SK-N-SH (cell line): ENCODE measurements around the gene PDGFB. TPM values are rescaled to one million over a fixed set of nuclear protein-coding genes. Genes with fewer than 3 reads are reported as not detected.

ENCODE experiments used
- CTCF ChIA-PET: fragments of 300-600, 350-600 bp; formaldehyde crosslinking; extraction: SDS; loops from one replicate; lab custom pipeline; 2021; lab: Yijun Ruan, JAX
- POLR2A ChIA-PET: fragments of 350-600 bp; sonication (Branson Sonifier 250); formaldehyde crosslinking; extraction: SDS; loops from one replicate; lab custom pipeline; 2020; ENCODE audit warnings: antibody characterized with exemption, inconsistent platforms; lab: Yijun Ruan, JAX
- DNase-seq: peaks from one replicate; pipeline ENCODE4 v3.0.0; 2012
- H2AFZ ChIP-seq: fragments of 200-600 bp; sonication (generic); 2 replicates; pipeline ENCODE4 v1.8.1; 2016; ENCODE audit warnings: antibody characterized with exemption, mild to moderate bottlenecking, low read depth
- H3F3A ChIP-seq: fragments of 200-600 bp; sonication (generic); replicated peaks from 2 replicates; pipeline ENCODE3; 2016; ENCODE audit warnings: antibody characterized with exemption, mild to moderate bottlenecking; ENCODE audit not compliant: insufficient read depth
- H3K27ac ChIP-seq, 2 experiments: fragments of 200-500 bp in 1 of 2; fragments of 200-600 bp in 1 of 2; sonication (Bioruptor generic) in 1 of 2; sonication (generic), shearing (Covaris generic) in 1 of 2; 2 replicates each; pipeline versions ENCODE4 v1.5.1 to v1.6.1; 2014 to 2016; ENCODE audit warnings: low read depth in 2 of 2, inconsistent platforms in 1 of 2, low read length in 1 of 2, mild to moderate bottlenecking in 1 of 2, mixed read lengths in 1 of 2
- H3K27me3 ChIP-seq: fragments of 200-600 bp; sonication (generic), shearing (Covaris generic); 2 replicates; pipeline ENCODE4 v1.6.1; 2016; ENCODE audit warnings: mixed run types; ENCODE audit not compliant: insufficient read depth
- H3K36me3 ChIP-seq, 2 experiments: fragments of 200-500 bp in 1 of 2; fragments of 200-600 bp in 1 of 2; sonication (Bioruptor generic) in 1 of 2; sonication (generic) in 1 of 2; replicated peaks in 1 of 2; 2 replicates each; pipeline versions ENCODE3 to v1.5.1; 2014 to 2016; ENCODE audit warnings: low read length in 1 of 2, mild to moderate bottlenecking in 1 of 2; ENCODE audit not compliant: insufficient read depth in 2 of 2, control insufficient read depth in 1 of 2
- H3K4me1 ChIP-seq, 2 experiments: fragments of 200-500 bp in 1 of 2; fragments of 200-600 bp in 1 of 2; sonication (Bioruptor generic) in 1 of 2; sonication (generic), shearing (Covaris generic) in 1 of 2; 2 replicates each; pipeline versions ENCODE4 v1.5.1 to v1.6.1; 2014 to 2016; ENCODE audit warnings: low read depth in 1 of 2, low read length in 1 of 2, mixed run types in 1 of 2; ENCODE audit not compliant: insufficient read depth in 2 of 2, control insufficient read depth in 1 of 2
- H3K4me2 ChIP-seq: fragments of 200-600 bp; sonication (generic), shearing (Covaris generic); 2 replicates; pipeline ENCODE4 v1.6.1; 2017; ENCODE audit warnings: mixed run types
- H3K4me3 ChIP-seq, 2 experiments: fragments of 200-500 bp in 1 of 2; fragments of 200-600 bp in 1 of 2; sonication (Bioruptor generic) in 1 of 2; sonication (generic), shearing (Covaris generic) in 1 of 2; 2 replicates each; pipeline versions ENCODE4 v1.5.1 to v1.8.1; 2014 to 2016; ENCODE audit warnings: low read depth in 2 of 2, inconsistent platforms in 1 of 2, low read length in 1 of 2, mild to moderate bottlenecking in 1 of 2, mixed read lengths in 1 of 2, moderate library complexity in 1 of 2
- H3K79me2 ChIP-seq: fragments of 200-600 bp; sonication (generic); 2 replicates; pipeline ENCODE4 v1.8.1; 2017; ENCODE audit warnings: mild to moderate bottlenecking; ENCODE audit not compliant: insufficient read depth
- H3K9ac ChIP-seq: fragments of 200-600 bp; sonication (generic); 2 replicates; pipeline ENCODE4 v1.6.1; 2017; ENCODE audit warnings: mixed run types
- H3K9me2 ChIP-seq: fragments of 200-600 bp; sonication (generic); 2 replicates; pipeline ENCODE4 v1.6.1; 2017; ENCODE audit warnings: mixed run types
- H3K9me3 ChIP-seq: fragments of 200-600 bp; sonication (generic); 2 replicates; pipeline ENCODE4 v1.6.1; 2017; ENCODE audit warnings: mixed run types, mild to moderate bottlenecking, moderate library complexity
- H4K20me1 ChIP-seq: fragments of 200-600 bp; sonication (generic); 2 replicates; pipeline ENCODE4 v1.6.1; 2017; ENCODE audit warnings: mild to moderate bottlenecking, mixed run types; ENCODE audit not compliant: insufficient read depth
- EP300 ChIP-seq, 2 experiments: IDR thresholded peaks; 2 replicates each; pipeline versions ENCODE4 v1.4.0 to v1.6.1; 2012; ENCODE audit warnings: borderline replicate concordance in 1 of 2, low read depth in 1 of 2, low read length in 1 of 2
- EZH2phosphoT487 ChIP-seq: fragments of 200-600 bp; sonication (generic); IDR thresholded peaks from 2 replicates; pipeline ENCODE4 v1.6.1; 2017; ENCODE audit warnings: low read depth, mixed run types, mild to moderate bottlenecking, antibody characterized with exemption, moderate library complexity, borderline replicate concordance
- FOSL2 ChIP-seq: IDR thresholded peaks from 2 replicates; pipeline ENCODE4 v1.4.0; 2012; ENCODE audit warnings: low read depth, mild to moderate bottlenecking, moderate library complexity, borderline replicate concordance
- FOXM1 ChIP-seq: IDR thresholded peaks from 2 replicates; pipeline ENCODE4 v1.4.0; 2012; ENCODE audit warnings: low read depth, mild to moderate bottlenecking
- GABPA ChIP-seq: IDR thresholded peaks from 2 replicates; pipeline ENCODE4 v1.4.0; 2012; ENCODE audit warnings: low read depth, mild to moderate bottlenecking
- GATA2 ChIP-seq: sonication (generic); formaldehyde crosslinking; IDR thresholded peaks from 2 replicates; pipeline ENCODE4 v1.5.0; 2020; ENCODE audit warnings: mild to moderate bottlenecking, missing genetic modification reagents
- MEF2A ChIP-seq: IDR thresholded peaks from 2 replicates; pipeline ENCODE4 v1.4.0; 2012; ENCODE audit warnings: low read depth, borderline replicate concordance
- NFIC ChIP-seq: IDR thresholded peaks from 2 replicates; pipeline ENCODE4 v1.4.0; 2012; ENCODE audit warnings: borderline replicate concordance
- NRF1 ChIP-seq: IDR thresholded peaks from 2 replicates; pipeline ENCODE4 v1.6.1; 2012; ENCODE audit warnings: low read depth, mild to moderate bottlenecking, low read length
- RCOR1 ChIP-seq: fragments of 150-350 bp; IDR thresholded peaks from 2 replicates; pipeline ENCODE4 v1.6.1; 2017; ENCODE audit warnings: antibody characterized with exemption, low read length
- RFX5 ChIP-seq: IDR thresholded peaks from 2 replicates; pipeline ENCODE4 v1.6.1; 2012; ENCODE audit warnings: mild to moderate bottlenecking, improper control_type of control experiment, low read length
- SIN3A ChIP-seq: IDR thresholded peaks from 2 replicates; pipeline ENCODE4 v1.6.1; 2012; ENCODE audit warnings: low read depth, mild to moderate bottlenecking, low read length, moderate library complexity, borderline replicate concordance
- SMC3 ChIP-seq: IDR thresholded peaks from 2 replicates; pipeline ENCODE4 v1.6.1; 2012; ENCODE audit warnings: low read depth, low read length, improper control_type of control experiment
- YY1 ChIP-seq: IDR thresholded peaks from 2 replicates; pipeline ENCODE4 v1.4.0; 2012; ENCODE audit warnings: low read depth, mild to moderate bottlenecking
- WGBS: methylation state at CpG from one replicate; pipeline ENCODE4 v1.1.6; 2017; ENCODE audit warnings: low lambda C conversion rate; 5-methylcytosine and 5-hydroxymethylcytosine counted together
- polyA plus RNA-seq, 3 experiments: library from polyadenylated mRNA; depleted of rRNA; stranded (reverse); fragments of >200 nt; gene quantifications; 2 replicates each; pipeline ENCODE4 v1.2.3, GENCODE V29; 2012
- TF ChIP-seq, protein P1 (sequence below): fragments of 200-600 bp; sonication (generic); IDR thresholded peaks from 2 replicates; pipeline ENCODE4 v1.6.1; 2017; ENCODE audit warnings: antibody characterized with exemption, mild to moderate bottlenecking, moderate library complexity
- TF ChIP-seq, protein P2 (sequence below): IDR thresholded peaks from 2 replicates; pipeline ENCODE4 v1.4.0; 2012; ENCODE audit warnings: low read depth
- TF ChIP-seq, protein P3 (sequence below): IDR thresholded peaks from 2 replicates; pipeline ENCODE4 v1.6.1; 2012; ENCODE audit warnings: mild to moderate bottlenecking, low read depth, low read length, moderate library complexity
- TF ChIP-seq, protein P4 (sequence below): IDR thresholded peaks from 2 replicates; pipeline ENCODE4; 2012

The PDGFB gene
- polyA plus RNA-seq, 1 of the 3 experiments (the other 2 are of a cell fraction) = 0.44 TPM

DNA sequence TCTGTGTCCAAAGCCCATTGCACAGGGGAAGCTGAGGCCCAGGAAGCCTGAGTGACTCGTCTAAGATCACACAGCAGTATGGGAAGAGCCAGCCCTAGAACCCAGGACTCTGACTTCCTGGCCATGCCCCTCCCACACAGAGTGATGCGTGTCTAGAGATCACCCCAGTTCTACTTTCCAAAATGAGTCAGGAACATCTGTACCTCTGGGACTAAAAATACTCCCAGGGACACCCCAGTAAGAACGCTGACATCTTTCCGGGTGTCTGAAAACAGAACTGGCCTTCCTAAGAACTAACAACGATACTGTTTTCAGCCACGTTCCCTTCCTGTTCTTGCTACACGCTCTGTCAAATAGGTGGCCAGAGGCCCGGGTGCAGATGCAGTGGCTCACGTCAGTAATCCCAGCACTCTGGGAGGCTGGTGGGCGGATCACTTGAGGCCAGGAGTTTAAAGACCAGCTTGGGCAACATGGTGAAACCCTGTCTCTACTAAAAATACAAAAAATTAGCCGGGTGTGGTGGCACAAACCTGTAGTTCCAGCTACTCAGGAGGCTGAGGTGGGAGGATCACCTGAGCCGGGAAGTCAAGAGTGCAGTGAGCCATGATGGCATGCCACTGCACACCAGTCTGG, 21.7 kb upstream of the PDGFB start:
- Histone ChIP-seq H3K9me3 (no peaks in the 10 kb centered on the region), H3K4me1 (no peaks in the 10 kb centered on the region), H3K9ac (no peak overlapping the region), H3K79me2 (no peaks in the 10 kb centered on the region), H3K4me3 (no peak overlapping the region), H2AFZ (no peak overlapping the region), H3K27ac (no peak overlapping the region), H3K9me2 (no peaks in the 10 kb centered on the region), H3F3A (no peaks in the 10 kb centered on the region), H3K4me2 (no peak overlapping the region), H4K20me1 (no peaks in the 10 kb centered on the region), H3K36me3 (no peaks in the 10 kb centered on the region)
- POLR2A ChIA-PET = no interaction called here
- CTCF ChIA-PET = no interaction called here
- 77% methylated on average over 6 of the region's 12 CpGs for WGBS
- TF ChIP-seq GATA2 (no peak), FOSL2 (no peak), MEF2A (no peak), YY1 (no peak), GABPA (no peak), NRF1 (no peak), EP300 (IDR thresholded peaks at IDR 0.05; ENCODE audit: borderline replicate concordance in 1 of 2, low read depth in 1 of 2, low read length in 1 of 2) (no peak), NFIC (no peak), FOXM1 (no peak), EZH2phosphoT487 (no peak), SMC3 (no peak), SIN3A (no peak), RCOR1 (no peak), RFX5 (no peak)
- TF ChIP-seq, protein P1, sequence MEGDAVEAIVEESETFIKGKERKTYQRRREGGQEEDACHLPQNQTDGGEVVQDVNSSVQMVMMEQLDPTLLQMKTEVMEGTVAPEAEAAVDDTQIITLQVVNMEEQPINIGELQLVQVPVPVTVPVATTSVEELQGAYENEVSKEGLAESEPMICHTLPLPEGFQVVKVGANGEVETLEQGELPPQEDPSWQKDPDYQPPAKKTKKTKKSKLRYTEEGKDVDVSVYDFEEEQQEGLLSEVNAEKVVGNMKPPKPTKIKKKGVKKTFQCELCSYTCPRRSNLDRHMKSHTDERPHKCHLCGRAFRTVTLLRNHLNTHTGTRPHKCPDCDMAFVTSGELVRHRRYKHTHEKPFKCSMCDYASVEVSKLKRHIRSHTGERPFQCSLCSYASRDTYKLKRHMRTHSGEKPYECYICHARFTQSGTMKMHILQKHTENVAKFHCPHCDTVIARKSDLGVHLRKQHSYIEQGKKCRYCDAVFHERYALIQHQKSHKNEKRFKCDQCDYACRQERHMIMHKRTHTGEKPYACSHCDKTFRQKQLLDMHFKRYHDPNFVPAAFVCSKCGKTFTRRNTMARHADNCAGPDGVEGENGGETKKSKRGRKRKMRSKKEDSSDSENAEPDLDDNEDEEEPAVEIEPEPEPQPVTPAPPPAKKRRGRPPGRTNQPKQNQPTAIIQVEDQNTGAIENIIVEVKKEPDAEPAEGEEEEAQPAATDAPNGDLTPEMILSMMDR = no peak
- TF ChIP-seq, protein P2, sequence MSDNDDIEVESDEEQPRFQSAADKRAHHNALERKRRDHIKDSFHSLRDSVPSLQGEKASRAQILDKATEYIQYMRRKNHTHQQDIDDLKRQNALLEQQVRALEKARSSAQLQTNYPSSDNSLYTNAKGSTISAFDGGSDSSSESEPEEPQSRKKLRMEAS = no peak
- TF ChIP-seq, protein P3, sequence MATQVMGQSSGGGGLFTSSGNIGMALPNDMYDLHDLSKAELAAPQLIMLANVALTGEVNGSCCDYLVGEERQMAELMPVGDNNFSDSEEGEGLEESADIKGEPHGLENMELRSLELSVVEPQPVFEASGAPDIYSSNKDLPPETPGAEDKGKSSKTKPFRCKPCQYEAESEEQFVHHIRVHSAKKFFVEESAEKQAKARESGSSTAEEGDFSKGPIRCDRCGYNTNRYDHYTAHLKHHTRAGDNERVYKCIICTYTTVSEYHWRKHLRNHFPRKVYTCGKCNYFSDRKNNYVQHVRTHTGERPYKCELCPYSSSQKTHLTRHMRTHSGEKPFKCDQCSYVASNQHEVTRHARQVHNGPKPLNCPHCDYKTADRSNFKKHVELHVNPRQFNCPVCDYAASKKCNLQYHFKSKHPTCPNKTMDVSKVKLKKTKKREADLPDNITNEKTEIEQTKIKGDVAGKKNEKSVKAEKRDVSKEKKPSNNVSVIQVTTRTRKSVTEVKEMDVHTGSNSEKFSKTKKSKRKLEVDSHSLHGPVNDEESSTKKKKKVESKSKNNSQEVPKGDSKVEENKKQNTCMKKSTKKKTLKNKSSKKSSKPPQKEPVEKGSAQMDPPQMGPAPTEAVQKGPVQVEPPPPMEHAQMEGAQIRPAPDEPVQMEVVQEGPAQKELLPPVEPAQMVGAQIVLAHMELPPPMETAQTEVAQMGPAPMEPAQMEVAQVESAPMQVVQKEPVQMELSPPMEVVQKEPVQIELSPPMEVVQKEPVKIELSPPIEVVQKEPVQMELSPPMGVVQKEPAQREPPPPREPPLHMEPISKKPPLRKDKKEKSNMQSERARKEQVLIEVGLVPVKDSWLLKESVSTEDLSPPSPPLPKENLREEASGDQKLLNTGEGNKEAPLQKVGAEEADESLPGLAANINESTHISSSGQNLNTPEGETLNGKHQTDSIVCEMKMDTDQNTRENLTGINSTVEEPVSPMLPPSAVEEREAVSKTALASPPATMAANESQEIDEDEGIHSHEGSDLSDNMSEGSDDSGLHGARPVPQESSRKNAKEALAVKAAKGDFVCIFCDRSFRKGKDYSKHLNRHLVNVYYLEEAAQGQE = no peak
- TF ChIP-seq, protein P4, sequence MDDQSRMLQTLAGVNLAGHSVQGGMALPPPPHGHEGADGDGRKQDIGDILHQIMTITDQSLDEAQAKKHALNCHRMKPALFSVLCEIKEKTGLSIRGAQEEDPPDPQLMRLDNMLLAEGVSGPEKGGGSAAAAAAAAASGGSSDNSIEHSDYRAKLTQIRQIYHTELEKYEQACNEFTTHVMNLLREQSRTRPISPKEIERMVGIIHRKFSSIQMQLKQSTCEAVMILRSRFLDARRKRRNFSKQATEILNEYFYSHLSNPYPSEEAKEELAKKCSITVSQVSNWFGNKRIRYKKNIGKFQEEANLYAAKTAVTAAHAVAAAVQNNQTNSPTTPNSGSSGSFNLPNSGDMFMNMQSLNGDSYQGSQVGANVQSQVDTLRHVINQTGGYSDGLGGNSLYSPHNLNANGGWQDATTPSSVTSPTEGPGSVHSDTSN = no peak
- TF ChIP-seq, all 33 proteins: peak for 0
- DNase-seq = no peak
- H3K27me3 ChIP-seq = no peaks in the 10 kb centered on the region
